ENCODE measurements around the gene TALDO1.

Gene TALDO1

DNA sequence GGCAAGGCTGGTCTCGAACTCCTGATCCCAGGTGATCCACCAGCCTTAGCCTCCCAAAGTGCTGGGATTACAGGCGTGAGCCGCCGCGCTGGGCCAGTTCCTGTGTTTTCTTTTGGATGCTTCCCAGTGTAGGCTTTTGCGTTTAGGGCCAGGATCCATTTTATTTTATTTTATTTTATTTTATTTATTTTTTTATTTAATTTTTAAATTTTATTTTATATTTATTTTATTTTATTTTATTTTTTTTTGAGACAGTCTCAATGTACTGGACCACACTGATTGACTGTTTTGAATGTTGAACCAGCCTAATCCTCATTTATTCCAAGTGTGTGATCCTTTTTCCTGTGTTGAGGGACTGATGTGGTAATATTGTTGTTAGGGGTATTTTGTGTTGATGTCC is 32.8 kb upstream of the TALDO1 start:
- no peak for DNase-seq (ENCODE audit: low read depth, low spot score)

DNA sequence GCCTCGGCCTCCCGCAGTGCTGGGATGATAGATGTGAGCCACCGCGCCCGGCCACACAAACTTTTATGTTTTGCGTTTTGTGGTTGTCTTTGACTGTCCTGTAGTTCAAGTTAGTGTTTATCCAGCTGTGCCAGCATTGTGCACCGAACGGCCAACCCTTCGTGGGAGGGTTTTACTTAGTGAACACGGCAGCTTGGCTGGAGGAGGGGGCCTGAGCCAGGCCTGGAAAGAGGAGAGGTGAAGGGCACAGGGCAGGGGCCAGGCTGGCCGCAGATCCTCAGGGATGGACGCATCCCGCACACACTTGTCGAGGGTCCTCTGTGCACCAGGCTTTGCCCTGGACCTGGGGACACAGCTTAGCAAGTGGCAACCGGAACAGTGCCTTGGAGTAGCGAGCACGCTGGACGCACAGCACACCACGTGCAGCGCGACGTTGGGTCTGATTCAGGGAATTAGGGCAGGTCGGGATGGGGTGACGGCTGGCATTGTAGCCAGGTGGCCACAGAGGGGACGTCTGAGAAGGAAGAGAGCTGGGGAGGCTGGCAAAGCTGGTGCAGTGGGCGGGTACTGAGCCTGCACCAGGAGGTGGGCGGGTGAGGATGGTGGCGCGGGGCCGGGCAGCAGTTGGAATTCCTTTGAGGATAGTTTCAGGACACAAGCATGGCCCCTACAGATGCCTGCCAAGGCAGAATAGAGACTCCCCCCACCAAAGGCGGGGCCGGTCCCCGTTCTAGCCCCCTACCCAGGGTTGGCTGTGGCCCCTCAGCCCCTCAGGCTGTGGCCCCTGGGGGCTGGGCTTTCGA is 27.8 kb upstream of the TALDO1 start:
- no peak for DNase-seq (ENCODE audit: low read depth, low spot score)

DNA sequence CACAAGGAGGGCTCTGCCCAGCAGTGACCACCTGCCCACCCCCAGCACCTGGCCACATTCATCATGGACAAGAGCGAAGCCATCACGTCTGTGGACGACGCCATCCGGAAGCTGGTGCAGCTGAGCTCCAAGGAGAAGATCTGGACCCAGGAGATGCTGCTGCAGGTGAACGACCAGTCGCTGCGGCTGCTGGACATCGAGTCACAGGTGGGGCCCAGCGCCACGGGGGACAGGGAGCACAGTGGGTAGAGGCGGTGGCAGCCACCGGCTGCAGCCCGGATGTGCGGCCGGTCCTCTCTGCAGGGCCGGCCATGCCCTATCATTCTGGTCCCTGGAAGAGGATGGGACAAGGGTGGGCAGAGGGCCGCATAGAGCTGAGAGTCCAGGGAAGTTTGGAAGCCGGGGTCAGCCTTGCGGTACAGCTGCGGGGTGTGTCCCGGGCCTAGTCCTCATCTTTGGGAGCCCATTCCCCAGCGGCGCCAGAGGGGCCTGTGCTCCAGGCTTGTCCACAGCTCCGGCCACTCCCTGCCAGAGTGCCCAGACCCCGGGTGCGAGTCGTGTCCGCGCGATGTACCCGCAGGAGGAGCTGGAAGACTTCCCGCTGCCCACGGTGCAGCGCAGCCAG is 27.1 kb upstream of the TALDO1 start:
- DNase-seq (ENCODE audit: low read depth, low spot score) = no peak

DNA sequence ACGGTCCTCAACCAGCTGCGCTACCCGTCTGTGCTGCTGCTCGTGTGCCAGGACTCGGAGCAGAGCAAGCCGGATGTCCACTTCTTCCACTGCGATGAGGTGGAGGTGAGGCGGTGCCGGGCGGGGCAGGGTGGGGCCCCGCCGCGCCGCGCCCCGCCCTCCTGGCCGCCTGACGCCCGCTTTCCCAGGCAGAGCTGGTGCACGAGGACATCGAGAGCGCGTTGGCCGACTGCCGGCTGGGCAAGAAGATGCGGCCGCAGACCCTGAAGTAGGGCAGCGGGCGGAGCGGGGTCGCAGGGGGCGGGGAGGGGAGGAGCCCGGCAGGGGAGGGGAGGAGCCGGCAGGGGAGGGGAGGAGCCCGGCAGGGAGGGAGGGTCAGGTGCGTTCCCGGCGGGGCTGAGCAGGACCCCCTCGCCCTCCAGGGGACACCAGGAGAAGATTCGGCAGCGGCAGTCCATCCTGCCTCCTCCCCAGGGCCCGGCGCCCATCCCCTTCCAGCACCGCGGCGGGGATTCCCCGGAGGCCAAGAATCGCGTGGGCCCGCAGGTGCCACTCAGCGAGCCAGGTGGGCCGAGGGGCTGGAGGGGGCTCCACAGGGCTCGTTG is 26.5 kb upstream of the TALDO1 start:
- DNase-seq (ENCODE audit: low read depth, low spot score) = no peak

DNA sequence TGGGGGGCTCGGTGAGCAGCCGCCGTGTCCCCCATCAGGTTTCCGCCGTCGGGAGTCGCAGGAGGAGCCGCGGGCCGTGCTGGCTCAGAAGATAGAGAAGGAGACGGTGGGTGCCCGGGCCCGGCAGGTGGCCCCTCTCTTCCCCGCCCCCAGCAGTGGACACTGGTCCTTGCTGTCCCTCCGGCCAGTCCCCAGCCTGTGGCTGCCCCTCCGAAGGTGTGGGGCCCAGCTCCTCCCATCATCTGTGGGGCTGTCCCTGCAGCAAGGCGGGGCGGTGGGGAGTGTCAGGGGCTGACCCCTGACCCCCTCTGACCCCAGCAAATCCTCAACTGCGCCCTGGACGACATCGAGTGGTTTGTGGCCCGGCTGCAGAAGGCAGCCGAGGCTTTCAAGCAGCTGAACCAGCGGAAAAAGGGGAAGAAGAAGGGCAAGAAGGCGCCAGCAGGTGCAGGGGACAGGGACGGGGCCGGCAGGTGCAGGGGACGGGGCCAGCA is 26.0 kb upstream of the TALDO1 start:
- DNase-seq (ENCODE audit: low read depth, low spot score) = no peak

- no peak for DNase-seq (ENCODE audit: low read depth, low spot score)
These were observed 25.4 kb upstream of the TALDO1 start for GRCh38 chr11:721741-722345.

DNA sequence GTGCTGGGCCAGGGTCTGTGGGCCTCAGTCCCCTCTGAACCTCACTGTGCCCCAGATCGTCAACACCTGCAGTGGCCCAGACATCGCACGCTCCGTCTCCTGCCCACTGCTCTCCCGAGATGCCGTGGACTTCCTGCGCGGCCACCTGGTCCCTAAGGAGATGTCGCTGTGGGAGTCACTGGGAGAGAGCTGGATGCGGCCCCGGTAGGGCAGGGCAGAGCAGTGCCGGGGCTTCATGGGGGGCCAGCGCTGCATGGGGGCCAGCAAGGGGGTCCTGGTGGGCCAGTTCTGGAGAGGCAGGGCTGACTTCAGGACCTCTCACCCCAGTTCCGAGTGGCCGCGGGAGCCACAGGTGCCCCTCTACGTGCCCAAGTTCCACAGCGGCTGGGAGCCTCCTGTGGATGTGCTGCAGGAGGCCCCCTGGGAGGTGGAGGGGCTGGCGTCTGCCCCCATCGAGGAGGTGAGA is 24.9 kb upstream of the TALDO1 start:
- no peak for DNase-seq (ENCODE audit: low read depth, low spot score)

GRCh38 chr11:723120-723883 is 24.0 kb upstream of the TALDO1 start:
- DNase-seq (ENCODE audit: low read depth, low spot score) = no peak

GRCh38 chr11:724049-724777 is 23.1 kb upstream of the TALDO1 start:
- DNase-seq (ENCODE audit: low read depth, low spot score) = no peak

DNA sequence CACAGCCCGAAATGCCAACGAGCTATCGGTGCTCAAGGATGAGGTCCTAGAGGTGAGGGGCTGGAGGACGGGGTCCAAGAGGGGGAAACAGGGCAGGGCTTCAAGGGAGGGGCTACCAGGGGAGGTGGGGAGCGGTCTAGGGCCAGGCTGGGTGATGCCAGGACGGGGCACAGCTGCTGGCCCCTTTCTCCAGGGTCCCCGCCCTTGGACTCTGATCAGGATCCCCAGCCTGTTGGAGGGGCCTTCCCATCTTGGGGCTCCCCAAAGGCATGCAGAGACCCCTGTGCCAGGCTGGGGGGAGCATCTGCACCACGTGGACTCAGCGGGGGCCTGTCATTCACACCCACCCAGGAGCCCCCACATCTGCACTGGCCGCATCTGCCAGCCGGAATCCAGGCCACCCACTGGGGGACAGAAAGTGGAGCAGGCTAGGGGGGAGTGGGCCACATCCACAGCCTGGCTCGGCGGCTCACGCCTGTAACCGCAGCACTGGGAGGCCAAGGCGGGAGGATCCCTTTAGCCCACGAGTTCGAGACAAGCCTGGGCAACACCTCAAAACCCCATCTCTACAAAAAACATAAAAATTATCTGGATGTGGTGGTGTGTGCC is 22.4 kb upstream of the TALDO1 start:
- DNase-seq (ENCODE audit: low read depth, low spot score) = no peak

GRCh38 chr11:725624-726202 is 21.6 kb upstream of the TALDO1 start:
- DNase-seq (ENCODE audit: low read depth, low spot score) = no peak

GRCh38 chr11:726278-727220 is 20.7 kb upstream of the TALDO1 start:
- DNase-seq (ENCODE audit: low read depth, low spot score) = no peak

- no peak for DNase-seq (ENCODE audit: low read depth, low spot score)
These were observed 20.0 kb upstream of the TALDO1 start for GRCh38 chr11:727281-727701.

DNA sequence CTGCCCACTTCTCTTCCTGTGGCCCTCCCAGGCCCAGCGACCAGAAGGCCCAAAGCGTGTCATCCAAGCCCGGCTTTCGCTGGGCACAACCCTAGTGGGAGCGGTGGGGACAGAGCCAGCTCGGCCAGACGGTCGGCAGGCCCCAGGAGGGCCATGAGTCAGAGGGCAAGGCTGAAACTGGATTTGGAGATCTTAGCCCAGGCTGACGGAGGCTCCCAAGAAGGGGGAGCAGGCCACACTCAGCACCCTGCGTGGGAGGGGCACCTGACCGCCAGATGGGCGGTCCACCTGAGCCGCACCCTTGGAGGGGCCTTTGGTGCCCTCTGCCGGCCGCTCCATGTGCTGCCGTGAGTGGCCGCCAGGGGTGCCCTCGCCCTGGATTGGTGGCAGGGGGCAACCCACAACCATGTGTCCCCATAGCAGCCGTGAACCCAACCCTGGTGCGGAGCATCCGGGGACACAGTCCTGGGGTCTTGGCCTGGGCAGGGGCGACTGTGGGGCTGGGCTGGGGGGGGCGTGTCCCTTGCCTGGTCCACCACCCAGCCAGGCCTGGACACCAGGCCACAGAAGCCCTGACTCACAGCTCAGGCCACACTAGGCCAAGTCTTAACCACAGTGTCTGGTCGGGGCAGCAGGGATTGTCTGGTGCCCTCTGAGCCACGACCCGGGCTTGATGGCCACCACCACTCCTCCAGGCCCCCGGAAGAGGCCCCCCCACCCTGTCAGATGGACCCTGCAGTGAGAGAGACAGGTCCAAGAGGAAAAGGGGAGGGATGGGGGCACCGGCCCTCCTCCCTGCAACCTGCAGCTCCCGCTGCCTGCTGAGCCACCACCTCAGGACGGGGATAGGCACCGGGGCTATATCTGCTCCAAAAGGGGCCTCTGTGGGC is 19.2 kb upstream of the TALDO1 start:
- DNase-seq (ENCODE audit: low read depth, low spot score) = no peak

DNA sequence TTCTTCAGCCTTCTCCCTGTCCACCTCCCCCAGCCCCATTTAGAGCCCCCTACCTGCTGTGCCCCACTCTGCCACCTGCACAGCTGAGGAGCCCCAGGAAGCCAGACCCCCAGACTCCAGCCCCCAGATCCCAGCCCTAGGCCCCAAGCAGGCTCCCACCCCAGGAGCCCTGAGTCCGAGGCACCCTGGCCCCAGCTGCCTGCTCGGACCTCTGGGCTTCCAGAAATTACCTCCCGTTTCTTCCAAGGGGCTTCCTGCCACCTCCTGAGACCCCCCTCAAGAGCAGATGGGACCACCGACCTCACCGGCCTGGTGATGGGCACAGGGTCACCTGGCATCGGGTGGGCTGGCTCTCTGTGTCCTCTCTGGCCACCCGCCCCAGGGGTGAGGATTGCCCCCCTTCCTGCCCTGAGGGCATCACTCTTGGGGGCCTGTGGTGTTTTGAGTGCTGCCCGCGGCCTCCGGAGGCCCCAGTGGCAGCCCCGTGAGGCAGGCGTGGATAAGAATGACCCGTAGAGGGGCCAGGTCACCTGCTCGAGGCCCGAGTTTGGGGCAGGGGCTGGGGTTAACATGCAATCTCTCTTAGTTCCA is 18.3 kb upstream of the TALDO1 start:
- DNase-seq (ENCODE audit: low read depth, low spot score) = no peak

GRCh38 chr11:729492-730074 is 17.7 kb upstream of the TALDO1 start:
- no peak for DNase-seq (ENCODE audit: low read depth, low spot score)

DNA sequence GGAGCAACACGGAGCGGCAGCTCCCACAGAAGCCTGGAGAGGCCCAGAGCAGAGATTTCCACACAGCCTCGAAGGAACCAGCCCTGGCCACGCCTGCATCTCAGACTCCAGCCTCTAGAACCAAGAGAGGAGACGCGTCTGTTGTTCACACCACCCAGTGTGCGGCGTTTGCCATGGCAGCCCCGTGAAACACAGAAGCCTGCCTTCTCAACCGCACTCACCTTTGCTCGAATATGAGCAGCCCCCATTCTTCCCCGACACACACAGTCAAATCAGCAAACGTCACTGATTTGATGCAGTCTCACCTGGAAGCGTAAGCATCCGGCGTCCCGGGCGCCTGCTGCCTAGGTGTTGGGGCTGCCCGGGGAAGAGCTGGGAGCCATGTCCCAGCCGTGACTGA is 14.2 kb upstream of the TALDO1 start:
- no peak for DNase-seq (ENCODE audit: low read depth, low spot score)

Data from smooth muscle cell of the brain vasculature (primary cell).